Adrenal gland (tissue), 12 donors: ENCODE measurements around the gene CLIC4. TPM values are rescaled to one million over a fixed set of nuclear protein-coding genes. Genes with fewer than 3 reads are reported as not detected.

Experiments
- DNase-seq, 7 donors: peaks; one replicate each; pipeline ENCODE4 v3.0.0-alpha.2; 2019 to 2020
- H3K27ac ChIP-seq, 5 donors: fragments of 200-600 bp; sonication (generic) in 4 of 5; 1 replicate in 3 of 5; 2 replicates in 2 of 5; pipeline versions ENCODE4 v1.5.1 to v1.8.0; 2016 to 2020; ENCODE audit warnings: mild to moderate bottlenecking in 1 of 5
- H3K27me3 ChIP-seq: fragments of 200-600 bp; 2 replicates; pipeline ENCODE4 v1.8.0; 2021
- H3K36me3 ChIP-seq, 2 donors: fragments of 200-600 bp; replicated peaks in 1 of 2; 1 replicate in 1 of 2; 2 replicates in 1 of 2; pipeline versions ENCODE4 v1.5.1 to v1.8.0; 2018 to 2022
- H3K4me1 ChIP-seq, 2 donors: fragments of 200-600 bp; replicated peaks in 1 of 2; 1 replicate in 1 of 2; 2 replicates in 1 of 2; pipeline versions ENCODE4 v1.5.1 to v1.8.0; 2018 to 2021
- H3K4me3 ChIP-seq, 4 donors: fragments of 200-600 bp; sonication (generic) in 3 of 4; one replicate each; pipeline ENCODE4 v1.5.1; 2016 to 2018
- H3K9me3 ChIP-seq, 3 donors: fragments of 200-600 bp; sonication (generic) in 1 of 3; replicated peaks in 1 of 3; 1 replicate in 2 of 3; 2 replicates in 1 of 3; pipeline versions ENCODE4 v1.5.1 to v1.8.0; 2016 to 2021
- POLR2A ChIP-seq, 2 donors: fragments of 450-650 bp; IDR thresholded peaks; one replicate each; pipeline ENCODE4 v1.6.1; 2017; ENCODE audit warnings: antibody characterized with exemption in 2 of 2, mild to moderate bottlenecking in 2 of 2, moderate library complexity in 1 of 2
- WGBS, 4 donors: extraction: QIAGEN DNeasy Blood & Tissue Kit in 2 of 4; methylation state at CpG; one replicate each; pipeline versions ENCODE4 v1.1.5 to v1.1.7; 2013 to 2017; 5-methylcytosine and 5-hydroxymethylcytosine counted together
- intact Hi-C, 2 donors: fragments of 100-400 bp; cut with DNase I; formaldehyde crosslinking; loops; one replicate each; pipeline versions ENCODE4 v1.14.1 to v1.15.0; 2022 to 2023
- polyA plus RNA-seq, 3 donors: library from polyadenylated mRNA; stranded (reverse); fragments of 200-250 nt in 2 of 3; fragments of 350-450 nt in 1 of 3; fragmentation: Illumina TruSeq in 1 of 3; extraction: RNeasy Lipid Tissue Mini Kit (QIAGEN cat#74804) in 1 of 3; gene quantifications; one replicate each; pipeline ENCODE4 v1.2.3, GENCODE V29; 2013 to 2014
- total RNA-seq, 9 donors: library from RNA; depleted of rRNA in 4 of 9; stranded (reverse); fragments of >200 nt in 4 of 9; fragments of 120-200 nt in 1 of 9; fragmentation: NEBNext Ultra II Directional in 1 of 9; extraction: Animal tissue kit (Norgen Biotek cat#: 25700) in 1 of 9; gene quantifications; one replicate each; pipeline versions ENCODE4 v1.1.0 to v1.2.4, GENCODE V29; 2013 to 2023
- TF ChIP-seq, protein P1 (sequence below), 6 experiments: fragments of 450-650 bp in 4 of 6; fragments of 200-600 bp in 2 of 6; sonication (generic) in 1 of 6; IDR thresholded peaks; 1 replicate in 5 of 6; 2 replicates in 1 of 6; pipeline versions ENCODE4 v1.5.1 to v1.8.0; 2016 to 2021; ENCODE audit warnings: antibody characterized with exemption in 6 of 6, mild to moderate bottlenecking in 2 of 6, moderate library complexity in 1 of 6
- donor health status: healthy with polysubstance abuse.
- donor health status: Bipolar disorder and iron deficiency.
- donor health status: DM: yes; HTN: yes; CAD: no.
- donor health status: DM: no; HTN: no; CAD: no.
- donor health status: DM: no; HTN: no; CAD: no.
- donor health status: DM: yes; HTN: yes; CAD: no.

Gene CLIC4
- total and polyA plus RNA-seq, 12 donors = 26.8 to 166 (median 107) TPM

DNA sequence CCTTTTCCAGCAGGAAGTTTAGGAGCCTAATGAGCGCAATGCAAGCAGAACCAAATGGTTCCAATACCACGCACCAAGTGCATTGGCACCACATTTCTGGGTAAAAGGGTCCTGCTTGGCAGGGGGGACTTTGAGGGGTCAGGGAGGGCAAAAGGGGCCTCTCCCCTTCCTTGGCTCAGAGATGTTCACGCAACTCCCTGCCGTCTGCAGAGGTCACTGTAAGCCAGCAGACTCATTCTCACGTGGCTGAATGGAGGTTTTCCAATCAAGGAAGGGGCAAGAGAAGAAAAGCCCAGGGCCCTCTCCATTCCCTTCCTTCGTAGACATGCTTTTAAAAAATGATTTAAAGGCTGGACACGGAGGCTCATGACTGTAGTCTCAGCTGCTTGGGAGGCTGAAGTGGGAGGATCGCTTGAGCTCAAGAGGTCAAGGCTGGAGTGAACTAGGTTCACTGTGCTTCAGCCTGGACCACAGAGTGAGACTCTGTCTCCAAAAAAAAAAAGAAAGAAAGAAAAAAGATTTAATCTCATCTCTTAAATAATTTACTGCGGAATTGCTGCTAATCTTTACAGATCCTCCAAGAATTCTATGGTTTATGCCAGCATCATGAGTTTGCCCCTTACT is 104.5 kb downstream of the CLIC4 start:
- Histone ChIP-seq H3K9me3 (no peaks in the 10 kb centered on the region), H3K27me3 (no peaks in the 10 kb centered on the region), H3K4me3 (no peak overlapping the region), H3K36me3 (no peaks in the 10 kb centered on the region), H3K4me1 (peaks cover 5 to 14% of the 10 kb centered on the region in 2 donors), H3K27ac (no peak overlapping the region)
- TF ChIP-seq POLR2A (IDR thresholded peaks at IDR 0.05) = no peak
- TF ChIP-seq, protein P1, sequence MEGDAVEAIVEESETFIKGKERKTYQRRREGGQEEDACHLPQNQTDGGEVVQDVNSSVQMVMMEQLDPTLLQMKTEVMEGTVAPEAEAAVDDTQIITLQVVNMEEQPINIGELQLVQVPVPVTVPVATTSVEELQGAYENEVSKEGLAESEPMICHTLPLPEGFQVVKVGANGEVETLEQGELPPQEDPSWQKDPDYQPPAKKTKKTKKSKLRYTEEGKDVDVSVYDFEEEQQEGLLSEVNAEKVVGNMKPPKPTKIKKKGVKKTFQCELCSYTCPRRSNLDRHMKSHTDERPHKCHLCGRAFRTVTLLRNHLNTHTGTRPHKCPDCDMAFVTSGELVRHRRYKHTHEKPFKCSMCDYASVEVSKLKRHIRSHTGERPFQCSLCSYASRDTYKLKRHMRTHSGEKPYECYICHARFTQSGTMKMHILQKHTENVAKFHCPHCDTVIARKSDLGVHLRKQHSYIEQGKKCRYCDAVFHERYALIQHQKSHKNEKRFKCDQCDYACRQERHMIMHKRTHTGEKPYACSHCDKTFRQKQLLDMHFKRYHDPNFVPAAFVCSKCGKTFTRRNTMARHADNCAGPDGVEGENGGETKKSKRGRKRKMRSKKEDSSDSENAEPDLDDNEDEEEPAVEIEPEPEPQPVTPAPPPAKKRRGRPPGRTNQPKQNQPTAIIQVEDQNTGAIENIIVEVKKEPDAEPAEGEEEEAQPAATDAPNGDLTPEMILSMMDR (IDR thresholded peaks at IDR 0.05) = peak in 1 of 6 experiments; percentile 6
- intact Hi-C loops = loop anchor here (5.0 to 10.0 kb wide), 5 partner anchors 48 to 355 kb away; no protein-coding TSS in a partner anchor
- peak in 1 of 7 donors; percentile 29 for DNase-seq
- WGBS, 4 donors = 46 to 62% (median 55%) methylated on average over 9 of the region's 9 CpGs

DNA sequence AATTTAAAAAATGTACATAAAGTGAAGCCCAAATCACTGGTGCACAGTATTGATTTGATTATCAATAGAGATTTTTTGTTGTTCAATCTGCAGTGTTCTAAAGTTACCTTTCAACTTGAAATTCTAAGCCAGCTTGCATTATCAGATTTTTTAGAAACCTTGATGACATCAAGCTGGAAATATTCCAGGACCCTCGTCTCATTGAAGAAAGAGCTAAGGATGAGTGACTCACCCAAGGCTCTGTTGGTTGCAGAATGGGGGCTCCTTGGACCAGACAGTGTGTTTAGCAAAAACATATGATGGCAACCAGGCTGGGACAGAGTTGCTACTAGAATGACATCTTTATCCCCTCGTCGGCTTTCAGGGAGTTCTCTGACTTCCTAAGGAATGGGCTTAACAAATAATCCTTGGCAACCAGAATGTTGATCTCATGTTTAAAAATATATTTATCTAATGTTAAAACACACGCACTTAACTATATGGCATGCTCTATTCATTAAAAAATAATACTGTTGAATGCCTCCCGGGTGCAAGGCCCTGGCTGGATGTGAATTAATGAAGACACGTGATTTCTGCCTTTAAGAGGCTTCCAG is 105.2 kb downstream of the CLIC4 start:
- no peak for DNase-seq
- Histone ChIP-seq H3K4me3 (no peak overlapping the region), H3K4me1 (peaks cover 5 to 14% of the 10 kb centered on the region in 2 donors), H3K9me3 (no peaks in the 10 kb centered on the region), H3K27me3 (no peaks in the 10 kb centered on the region), H3K27ac (no peak overlapping the region), H3K36me3 (no peaks in the 10 kb centered on the region)
- WGBS, 4 donors = 67 to 71% (median 70%) methylated on average over 6 of the region's 6 CpGs
- TF ChIP-seq, protein P1 (IDR thresholded peaks at IDR 0.05) = no peak
- TF ChIP-seq POLR2A (IDR thresholded peaks at IDR 0.05) = no peak
- intact Hi-C loops = no loop called here

DNA sequence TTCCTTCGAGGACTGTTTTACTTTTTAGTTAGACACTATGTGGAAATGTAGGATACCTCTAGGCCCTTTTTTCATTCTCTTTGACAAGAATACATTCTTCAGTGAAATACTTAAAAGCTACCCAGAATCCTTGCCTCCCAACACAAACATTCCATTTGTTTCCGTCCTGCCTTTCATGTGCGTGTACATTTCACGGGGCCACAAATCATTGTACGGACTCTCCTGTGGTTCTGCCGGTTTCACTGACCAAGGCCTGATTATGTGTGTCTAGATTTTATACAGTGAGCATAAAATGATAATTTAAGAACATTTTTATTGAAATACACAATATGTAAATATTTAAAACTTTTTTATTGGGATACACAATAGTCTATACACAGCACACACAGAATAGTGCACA is 108.4 kb downstream of the CLIC4 start:
- DNase-seq = no peak
- Histone ChIP-seq H3K27me3 (no peaks in the 10 kb centered on the region), H3K4me1 (peaks cover under 1 to 4% of the 10 kb centered on the region in 2 donors), H3K36me3 (no peaks in the 10 kb centered on the region), H3K9me3 (no peaks in the 10 kb centered on the region), H3K27ac (no peak overlapping the region), H3K4me3 (no peak overlapping the region)
- no peak for TF ChIP-seq POLR2A (IDR thresholded peaks at IDR 0.05)
- TF ChIP-seq, protein P1 (IDR thresholded peaks at IDR 0.05) = no peak
- intact Hi-C loops = no loop called here
- WGBS, 4 donors = 62 to 75% (median 69%) methylated on average over 6 of the region's 6 CpGs

DNA sequence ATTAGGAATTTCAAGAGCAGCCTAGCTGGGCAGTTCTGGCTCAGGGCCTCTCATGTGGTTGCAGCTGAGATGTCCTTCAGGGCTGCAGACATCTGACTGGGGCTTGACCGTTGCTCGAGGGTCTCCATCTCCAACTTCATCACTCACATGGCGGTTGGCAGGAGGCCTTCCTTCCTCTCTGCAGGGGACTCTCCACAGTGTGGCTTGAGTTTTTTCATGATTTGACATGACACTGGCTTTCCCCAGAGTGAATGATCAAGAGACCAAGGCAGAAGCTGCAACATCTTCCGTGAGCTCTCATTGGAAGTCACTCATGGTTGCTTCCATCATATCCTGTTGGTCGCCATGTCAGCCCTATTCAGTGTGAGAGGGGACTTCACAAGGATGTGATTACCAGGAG is 110.2 kb downstream of the CLIC4 start:
- no peaks in the 10 kb centered on the region for H3K4me1 ChIP-seq
- TF ChIP-seq POLR2A (IDR thresholded peaks at IDR 0.05) = no peak
- TF ChIP-seq, protein P1 (IDR thresholded peaks at IDR 0.05) = no peak
- DNase-seq = no peak
- H3K9me3 ChIP-seq = no peaks in the 10 kb centered on the region
- intact Hi-C loops = no loop called here
- no peak overlapping the region for H3K4me3 ChIP-seq
- no peaks in the 10 kb centered on the region for H3K27me3 ChIP-seq
- 64 to 83% (median 76%) methylated on average over 4 to 5 of the region's 5 CpGs for WGBS, 4 donors
- H3K27ac ChIP-seq = no peak overlapping the region
- H3K36me3 ChIP-seq = no peaks in the 10 kb centered on the region
